Measurements from ENCODE around the gene CYB561D2.

GRCh38 chr3:50373146-50374051, 22.7 kb downstream of the CYB561D2 start:
- no peak for TF ChIP-seq CTCF (IDR thresholded peaks at IDR 0.05)
- TF ChIP-seq POLR2A (IDR thresholded peaks at IDR 0.05) = no peak
